ENCODE measurements around the gene DTX3L.

DNA sequence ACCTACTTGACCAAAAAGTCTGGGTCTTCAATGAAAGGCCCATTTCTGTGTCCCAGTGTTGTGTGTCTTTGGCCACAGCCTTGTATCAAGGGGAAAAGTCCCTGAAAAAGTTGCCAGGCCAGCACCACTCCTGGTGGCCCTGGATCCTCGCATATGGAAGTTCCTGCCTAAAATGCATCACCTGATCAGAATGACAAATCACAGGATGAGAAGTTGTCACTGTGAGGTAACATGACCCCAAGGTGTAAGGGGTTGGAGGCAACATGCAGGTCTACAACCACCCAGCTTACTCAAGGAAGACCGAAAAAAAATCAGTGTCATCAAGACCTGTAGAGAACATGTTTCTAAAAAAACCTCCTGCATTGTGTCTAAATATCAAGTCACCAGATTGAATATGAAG lies 38.9 kb downstream of the DTX3L start:
- TF ChIP-seq, protein P1, sequence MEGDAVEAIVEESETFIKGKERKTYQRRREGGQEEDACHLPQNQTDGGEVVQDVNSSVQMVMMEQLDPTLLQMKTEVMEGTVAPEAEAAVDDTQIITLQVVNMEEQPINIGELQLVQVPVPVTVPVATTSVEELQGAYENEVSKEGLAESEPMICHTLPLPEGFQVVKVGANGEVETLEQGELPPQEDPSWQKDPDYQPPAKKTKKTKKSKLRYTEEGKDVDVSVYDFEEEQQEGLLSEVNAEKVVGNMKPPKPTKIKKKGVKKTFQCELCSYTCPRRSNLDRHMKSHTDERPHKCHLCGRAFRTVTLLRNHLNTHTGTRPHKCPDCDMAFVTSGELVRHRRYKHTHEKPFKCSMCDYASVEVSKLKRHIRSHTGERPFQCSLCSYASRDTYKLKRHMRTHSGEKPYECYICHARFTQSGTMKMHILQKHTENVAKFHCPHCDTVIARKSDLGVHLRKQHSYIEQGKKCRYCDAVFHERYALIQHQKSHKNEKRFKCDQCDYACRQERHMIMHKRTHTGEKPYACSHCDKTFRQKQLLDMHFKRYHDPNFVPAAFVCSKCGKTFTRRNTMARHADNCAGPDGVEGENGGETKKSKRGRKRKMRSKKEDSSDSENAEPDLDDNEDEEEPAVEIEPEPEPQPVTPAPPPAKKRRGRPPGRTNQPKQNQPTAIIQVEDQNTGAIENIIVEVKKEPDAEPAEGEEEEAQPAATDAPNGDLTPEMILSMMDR (IDR thresholded peaks at IDR 0.05) = no peak
- TF ChIP-seq POLR2A (IDR thresholded peaks at IDR 0.05) (no peak), POLR2AphosphoS5 (IDR thresholded peaks at IDR 0.05) (no peak)
